ENCODE data around the gene OGFR.

GRCh38 chr20:62827311-62828038, 22.8 kb downstream of the OGFR start:
- TF ChIP-seq POLR2A (IDR thresholded peaks at IDR 0.05) (no peak), CTCF (IDR thresholded peaks at IDR 0.05) (no peak)

Data from Peyer's patch (tissue), 4 donors.